HG03025 (cell line): ENCODE data around the gene CTSZ.
"Not testable (repeated sequence)": the region's sequence is repeated elsewhere in the genome, so short reads cannot be mapped to it uniquely, and the experiment has no call there.

ENCODE experiments used
- ATAC-seq: cut with Tn5 transposase; IDR thresholded peaks from one replicate; pipeline ENCODE4 v1.9.1; 2021; ENCODE audit warnings: mild to moderate bottlenecking, moderate library complexity; ENCODE audit not compliant: unreplicated experiment, low FRiP score

The CTSZ gene

DNA sequence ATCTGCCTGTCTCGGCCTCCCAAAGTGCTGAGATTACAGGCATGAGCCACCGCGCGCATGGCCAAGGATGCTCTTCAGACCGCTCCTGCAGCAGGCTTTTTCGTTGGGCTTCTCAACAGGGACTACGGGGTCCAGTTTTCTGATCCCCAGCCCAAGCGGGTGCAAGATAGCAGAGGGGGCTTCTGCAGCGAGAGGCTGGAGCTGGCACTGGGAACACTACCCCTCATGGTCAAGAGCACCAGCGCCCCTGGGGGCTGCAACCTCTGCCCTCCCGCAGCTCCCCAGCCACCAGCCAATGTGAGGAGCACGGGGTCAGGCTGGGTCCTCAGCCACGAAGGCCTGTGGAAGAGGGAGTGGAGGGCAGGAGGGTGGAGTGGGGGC lies 6.0 kb downstream of the CTSZ start:
- ATAC-seq: no peak

DNA sequence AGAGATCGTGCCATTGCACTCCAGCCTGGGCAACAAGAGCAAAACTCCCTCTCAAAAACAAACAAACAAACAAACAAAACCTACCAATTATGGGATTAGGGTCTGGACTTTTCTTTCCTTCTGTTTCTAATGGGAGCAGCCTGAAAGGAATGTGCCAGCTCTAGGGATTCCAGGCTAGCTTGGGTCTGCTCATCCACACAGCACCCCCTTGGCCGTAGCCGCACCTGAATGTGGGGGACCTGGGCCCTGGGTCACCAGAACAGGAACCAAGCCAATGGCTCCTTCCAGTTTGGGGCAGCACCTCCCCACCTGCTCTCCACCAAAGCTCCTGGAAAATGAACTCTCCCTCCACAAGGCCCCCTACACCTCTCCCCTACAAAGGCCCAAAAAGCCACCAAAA lies 6.7 kb downstream of the CTSZ start:
- ATAC-seq: no peak

- no peak for ATAC-seq
Observed at GRCh38 chr20:58998656-58999055, 8.4 kb downstream of the CTSZ start.

- no peak for ATAC-seq
Observed at GRCh38 chr20:58997141-58997770, 9.8 kb downstream of the CTSZ start.

DNA sequence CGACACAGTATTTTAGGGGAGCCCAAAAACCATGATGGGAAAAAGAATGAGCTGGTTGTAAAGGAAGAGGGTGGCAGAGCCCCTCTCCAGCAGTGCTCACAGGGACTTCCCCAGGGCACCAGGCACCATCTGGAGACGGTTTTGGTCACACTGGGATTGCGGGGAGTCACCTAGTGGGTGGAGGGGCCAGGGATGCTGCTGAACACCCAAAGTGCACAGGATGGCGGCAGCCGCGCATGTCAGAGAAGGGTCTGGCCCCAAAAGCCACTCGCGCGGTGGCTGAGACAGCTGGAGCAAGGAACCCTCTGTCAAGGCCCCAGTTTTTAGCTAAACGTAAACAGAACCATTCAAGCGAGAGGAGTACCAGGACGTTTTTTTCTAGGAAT lies 10.8 kb downstream of the CTSZ start:
- no peak for ATAC-seq

GRCh38 chr20:58995461-58996225 lies 11.4 kb downstream of the CTSZ start:
- no peak for ATAC-seq

DNA sequence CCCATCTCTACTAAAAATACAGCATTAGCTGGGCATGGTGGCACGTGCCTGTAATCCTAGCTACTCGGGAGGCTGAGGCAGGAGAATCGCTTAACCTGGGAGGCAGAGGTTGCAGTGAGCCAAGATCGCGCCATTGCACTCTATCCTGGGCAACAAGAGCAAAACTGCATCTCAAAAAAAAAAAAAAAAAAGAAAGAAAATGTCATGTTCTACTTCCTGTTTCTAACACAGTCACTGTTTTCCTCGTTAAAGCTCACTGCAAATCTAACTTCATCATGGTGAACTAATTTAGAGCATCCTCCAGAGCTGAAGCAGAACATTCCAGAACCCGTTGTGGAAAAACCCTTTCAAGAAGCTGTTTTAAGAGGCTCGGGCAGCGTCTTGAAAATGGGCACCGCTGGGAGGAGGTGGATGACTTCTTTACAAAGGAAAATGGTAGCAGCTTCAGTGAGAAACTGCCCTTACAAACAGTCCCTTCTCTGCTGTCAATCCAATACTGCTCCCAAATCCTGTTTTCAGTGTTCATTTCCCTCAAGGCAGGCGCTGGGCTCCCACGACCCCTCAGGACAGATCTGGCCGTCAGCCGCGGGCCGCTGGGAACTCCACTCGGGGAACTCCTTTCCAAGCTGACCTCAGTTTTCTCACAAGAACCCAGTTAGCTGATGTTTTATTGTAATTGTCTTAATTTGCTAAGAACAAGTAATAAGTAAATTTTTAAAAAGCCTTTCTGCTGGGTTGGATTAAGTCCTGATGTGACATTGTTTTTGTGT lies 12.5 kb downstream of the CTSZ start:
- ATAC-seq: no peak

DNA sequence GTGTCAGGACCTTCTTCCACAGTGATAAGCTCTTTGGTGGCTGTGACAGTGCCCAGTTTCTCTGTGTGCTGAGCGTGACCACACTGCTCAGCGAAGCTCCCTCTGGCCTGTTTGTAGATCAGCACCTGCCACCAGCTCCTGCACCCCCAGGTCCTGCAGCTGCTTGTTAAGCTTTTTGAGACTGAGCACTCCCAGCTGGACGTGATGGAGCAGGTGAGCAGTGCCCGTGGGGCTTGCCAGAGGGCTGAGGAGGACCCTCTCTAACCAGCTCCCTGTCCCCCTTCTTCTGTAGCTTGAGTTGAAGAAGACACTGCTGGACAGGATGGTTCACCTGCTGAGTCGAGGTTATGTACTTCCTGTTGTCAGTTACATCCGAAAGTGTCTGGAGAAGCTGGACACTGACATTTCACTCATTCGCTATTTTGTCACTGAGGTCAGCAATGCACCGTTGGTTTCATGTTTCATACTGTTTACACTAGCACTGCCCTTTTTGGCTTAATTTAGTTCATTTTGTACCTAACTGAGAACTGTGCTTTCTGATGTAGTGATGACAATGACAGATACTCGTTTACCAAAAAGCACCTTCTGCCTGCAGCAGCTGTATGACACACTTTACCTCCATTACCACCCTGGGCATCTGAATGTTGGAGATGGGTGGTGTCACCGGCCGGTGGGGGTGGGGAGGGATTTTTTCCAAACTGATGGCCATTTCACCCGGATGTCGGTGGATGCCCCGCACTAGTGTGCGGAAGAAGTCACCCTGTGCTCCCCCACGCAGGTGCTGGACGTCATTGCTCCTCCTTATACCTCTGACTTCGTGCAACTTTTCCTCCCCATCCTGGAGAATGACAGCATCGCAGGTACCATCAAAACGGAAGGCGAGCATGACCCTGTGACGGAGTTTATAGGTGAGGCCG lies 13.5 kb downstream of the CTSZ start:
- no peak for ATAC-seq

DNA sequence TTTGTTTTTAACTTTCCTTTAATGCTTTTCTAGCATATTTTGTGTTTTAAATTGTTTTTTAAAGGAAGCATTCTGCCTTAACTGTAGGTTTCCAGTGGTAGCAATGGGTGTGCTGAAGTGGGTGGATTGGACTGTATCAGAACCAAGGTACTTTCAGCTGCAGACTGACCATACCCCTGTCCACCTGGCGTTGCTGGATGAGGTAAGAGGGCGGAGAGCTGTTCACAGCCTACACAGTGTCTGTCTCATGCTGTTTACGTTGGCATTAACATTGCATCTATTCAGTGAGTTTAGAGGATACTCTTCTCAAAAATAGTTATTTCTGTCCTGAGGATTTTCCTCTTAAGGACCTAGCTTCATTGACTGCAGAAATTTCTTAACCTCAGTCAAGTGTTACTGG lies 14.1 kb downstream of the CTSZ start:
- no peak for ATAC-seq

DNA sequence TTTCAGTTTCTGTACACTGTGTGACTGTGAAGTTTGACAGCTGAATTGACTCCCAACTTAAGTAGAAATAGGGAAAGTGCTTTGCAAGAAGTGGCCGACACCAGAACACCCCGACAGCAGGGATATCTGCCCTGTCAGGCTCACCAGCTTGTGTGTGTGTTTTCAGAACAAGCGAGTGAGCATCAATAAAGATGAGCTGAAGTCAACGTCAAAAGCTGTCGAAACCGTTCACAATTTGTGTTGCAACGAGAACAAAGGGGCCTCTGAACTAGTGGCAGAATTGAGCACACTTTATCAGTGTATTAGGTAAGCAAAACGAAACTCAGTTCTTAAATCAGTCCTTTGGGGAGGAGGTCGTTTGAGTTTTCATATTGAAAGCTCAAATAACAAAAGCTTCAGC lies 15.3 kb downstream of the CTSZ start:
- ATAC-seq: no peak

DNA sequence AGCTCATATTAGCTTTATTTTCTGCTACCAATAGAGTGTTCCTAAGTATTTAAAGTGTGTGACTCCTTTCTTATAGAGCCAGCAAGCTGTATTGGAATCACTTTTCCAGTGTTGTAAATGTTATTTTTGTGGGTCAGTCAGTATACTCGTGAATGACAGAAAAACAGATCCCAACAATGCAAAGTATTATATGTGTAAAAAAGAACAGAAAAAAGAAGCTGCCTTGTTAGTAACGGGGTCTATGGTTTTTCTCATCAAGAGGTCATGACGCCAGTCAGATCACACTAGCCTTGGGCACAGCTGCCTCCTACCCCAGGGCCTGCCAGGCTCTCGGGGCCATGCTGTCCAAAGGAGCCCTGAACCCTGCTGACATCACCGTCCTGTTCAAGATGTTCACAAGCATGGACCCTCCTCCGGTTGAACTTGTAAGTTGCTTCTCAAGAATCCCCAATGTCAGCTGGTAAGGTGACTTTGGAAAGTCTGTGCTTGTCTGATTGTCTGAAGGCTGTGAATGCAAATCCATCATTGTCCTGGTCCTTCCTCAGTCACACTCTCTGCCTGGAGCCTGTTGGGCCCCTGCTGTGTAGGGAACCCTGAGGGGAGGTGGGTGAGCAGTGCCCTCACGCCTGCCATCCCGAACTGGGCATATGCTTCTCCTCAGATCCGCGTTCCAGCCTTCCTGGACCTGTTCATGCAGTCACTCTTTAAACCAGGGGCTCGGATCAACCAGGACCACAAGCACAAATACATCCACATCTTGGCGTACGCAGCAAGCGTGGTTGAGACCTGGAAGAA lies 16.2 kb downstream of the CTSZ start:
- no peak for ATAC-seq

DNA sequence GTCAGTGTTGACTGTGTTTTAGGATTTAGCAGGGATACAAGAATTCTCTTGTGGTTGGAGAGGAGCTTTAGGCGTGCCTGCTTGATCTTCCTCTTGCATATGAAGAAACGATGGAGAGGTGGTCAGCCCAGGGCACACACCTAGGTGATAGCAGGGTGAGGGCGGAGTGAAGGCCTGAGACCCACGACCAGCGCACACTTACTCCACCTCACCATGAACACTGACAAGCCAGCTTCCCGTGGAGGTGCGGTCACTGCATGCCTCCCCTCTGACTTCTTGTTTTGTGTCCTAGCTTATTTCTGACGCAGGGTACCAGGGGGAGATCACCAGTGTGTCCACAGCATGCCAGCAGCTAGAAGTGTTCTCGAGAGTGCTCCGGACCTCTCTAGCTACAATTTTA lies 17.9 kb downstream of the CTSZ start:
- ATAC-seq: no peak

DNA sequence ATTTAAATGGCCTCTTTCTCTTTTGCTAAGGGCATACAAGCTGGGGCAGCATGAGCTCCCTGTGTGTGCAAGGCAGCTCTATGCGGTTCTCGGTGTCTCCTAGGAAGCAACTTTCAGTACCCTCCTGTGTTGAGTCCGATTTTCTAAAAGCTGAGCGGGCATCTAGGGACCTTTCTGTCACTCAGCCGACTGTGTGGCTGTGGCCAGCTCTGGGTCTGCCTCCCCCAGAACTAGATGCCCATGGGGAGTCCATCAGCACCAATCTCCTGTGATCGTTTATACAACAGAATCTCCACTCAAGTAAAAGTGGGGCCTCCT lies 18.5 kb downstream of the CTSZ start:
- ATAC-seq: no peak

GRCh38 chr20:58987790-58988564 lies 19.1 kb downstream of the CTSZ start:
- ATAC-seq: no peak

GRCh38 chr20:58986968-58987517 lies 20.0 kb downstream of the CTSZ start:
- ATAC-seq: no peak

DNA sequence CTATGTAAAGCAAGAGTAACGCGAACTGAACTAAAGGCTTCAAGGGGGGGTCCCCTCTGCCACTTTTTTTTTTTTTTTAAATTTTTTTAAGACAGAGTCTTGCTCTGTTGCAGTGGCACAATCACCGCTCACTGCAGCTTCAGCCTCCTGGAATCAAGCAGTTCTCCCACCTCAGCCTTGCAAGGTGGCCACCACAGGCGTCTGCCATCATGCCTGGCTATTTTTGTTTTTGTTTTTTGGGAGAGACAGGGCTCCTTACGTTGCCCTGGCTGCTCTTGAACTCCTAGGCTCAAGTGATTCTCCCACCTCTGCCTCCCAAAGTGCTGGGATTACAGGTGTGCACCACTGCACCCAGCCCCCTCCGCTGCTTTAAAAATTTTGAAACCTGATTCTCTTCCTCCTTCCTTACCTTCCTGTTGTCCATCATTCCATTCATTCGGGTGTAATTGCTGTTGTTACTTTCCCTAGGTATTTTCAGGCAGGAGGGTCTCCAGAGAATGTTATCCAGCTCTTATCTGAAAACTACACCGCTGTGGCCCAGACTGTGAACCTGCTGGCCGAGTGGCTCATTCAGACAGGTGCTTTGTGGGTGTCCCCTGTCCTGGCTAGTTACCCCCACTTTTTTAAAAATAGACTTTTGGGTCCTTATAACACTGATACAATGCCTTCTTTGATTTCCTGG lies 20.6 kb downstream of the CTSZ start:
- ATAC-seq: no peak

DNA sequence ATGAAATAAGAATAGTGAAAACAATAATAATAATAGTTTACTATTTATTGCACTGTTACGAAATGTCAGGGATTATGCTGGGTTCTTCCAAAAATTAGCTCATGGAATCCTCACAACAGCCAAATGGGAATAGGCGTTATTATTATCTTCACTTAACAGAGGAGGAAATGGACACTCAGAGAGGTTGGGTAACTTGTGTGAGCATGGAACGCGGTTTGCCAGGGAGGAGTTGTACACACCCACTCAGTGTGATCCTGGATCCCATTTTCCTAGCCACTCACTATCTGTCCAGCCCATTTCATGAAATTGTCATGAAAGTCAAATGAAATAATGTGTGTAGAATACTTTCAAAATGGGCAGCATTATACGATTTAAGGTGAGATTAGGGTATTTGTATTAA lies 21.4 kb downstream of the CTSZ start:
- ATAC-seq: no peak

DNA sequence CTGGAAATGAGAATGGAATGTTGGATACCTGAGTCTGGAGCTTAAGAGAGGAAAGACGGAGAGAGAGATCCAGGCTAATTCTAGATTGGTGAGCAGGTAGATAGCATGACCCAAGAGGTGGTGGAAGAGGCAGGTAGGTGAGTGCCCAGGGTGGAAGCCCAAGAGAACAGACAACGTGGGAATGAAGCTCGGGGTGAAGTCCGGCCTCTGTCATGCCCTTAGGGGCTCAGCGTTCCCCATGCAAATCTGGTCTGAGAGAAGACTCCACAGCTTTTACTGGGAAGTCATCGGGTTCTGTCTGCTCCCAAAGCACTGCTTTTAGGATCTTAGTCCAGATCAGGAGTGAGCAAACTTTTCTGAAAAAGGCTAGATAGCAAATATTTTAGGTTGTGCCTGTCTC lies 22.4 kb downstream of the CTSZ start:
- no peak for ATAC-seq

DNA sequence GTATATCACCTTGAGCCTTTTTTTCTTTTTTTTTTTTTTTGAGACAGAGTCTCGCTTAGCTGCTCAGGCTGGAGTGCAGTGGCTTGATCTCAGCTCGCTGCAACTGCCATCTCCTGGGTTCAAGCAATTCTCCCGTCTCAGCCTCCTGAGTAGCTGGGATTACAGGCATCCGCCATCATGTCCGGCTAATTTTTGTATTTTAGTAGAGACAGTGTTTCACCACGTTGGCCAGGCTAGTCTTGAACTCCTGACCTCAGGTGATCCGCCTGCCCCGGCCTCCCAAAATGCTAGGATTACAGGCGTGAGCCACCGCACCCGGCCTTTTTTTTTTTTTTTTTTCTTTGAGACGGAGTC lies 24.0 kb downstream of the CTSZ start:
- ATAC-seq: not testable (repeated sequence)
